Measurements from ENCODE around the gene PKDREJ.

Gene PKDREJ

DNA sequence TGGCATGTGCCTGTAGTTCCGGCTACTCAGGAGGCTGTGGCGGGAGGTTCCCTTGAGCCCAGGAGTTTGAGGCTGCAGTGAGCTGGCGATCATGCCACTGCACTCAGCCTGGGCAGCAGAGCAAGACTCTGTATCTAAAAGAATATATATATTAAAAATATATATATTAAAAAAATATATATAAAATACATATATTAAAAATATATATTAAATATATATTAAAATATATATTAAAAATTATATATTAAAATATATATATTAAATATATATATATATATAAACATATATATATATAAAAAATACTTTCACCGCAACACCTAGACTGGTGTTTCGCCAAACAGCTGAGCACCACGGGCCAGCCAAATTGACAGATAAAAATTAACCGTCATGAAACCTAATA is 13.4 kb upstream of the PKDREJ start:
- H3K4me3 ChIP-seq (ENCODE audit: low read depth, low read length), result no peak overlapping the region
- H3K4me1 ChIP-seq, result no peaks in the 10 kb centered on the region
- H3K36me3 ChIP-seq, result peaks cover 38% of the 10 kb centered on the region
- no peak for DNase-seq
- TF ChIP-seq, protein P1, sequence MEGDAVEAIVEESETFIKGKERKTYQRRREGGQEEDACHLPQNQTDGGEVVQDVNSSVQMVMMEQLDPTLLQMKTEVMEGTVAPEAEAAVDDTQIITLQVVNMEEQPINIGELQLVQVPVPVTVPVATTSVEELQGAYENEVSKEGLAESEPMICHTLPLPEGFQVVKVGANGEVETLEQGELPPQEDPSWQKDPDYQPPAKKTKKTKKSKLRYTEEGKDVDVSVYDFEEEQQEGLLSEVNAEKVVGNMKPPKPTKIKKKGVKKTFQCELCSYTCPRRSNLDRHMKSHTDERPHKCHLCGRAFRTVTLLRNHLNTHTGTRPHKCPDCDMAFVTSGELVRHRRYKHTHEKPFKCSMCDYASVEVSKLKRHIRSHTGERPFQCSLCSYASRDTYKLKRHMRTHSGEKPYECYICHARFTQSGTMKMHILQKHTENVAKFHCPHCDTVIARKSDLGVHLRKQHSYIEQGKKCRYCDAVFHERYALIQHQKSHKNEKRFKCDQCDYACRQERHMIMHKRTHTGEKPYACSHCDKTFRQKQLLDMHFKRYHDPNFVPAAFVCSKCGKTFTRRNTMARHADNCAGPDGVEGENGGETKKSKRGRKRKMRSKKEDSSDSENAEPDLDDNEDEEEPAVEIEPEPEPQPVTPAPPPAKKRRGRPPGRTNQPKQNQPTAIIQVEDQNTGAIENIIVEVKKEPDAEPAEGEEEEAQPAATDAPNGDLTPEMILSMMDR (IDR thresholded peaks at IDR 0.05; ENCODE audit: low read depth, low read length), result no peak
- no peaks in the 10 kb centered on the region for H3K9me3 ChIP-seq
- H3K27me3 ChIP-seq, result no peaks in the 10 kb centered on the region

DNA sequence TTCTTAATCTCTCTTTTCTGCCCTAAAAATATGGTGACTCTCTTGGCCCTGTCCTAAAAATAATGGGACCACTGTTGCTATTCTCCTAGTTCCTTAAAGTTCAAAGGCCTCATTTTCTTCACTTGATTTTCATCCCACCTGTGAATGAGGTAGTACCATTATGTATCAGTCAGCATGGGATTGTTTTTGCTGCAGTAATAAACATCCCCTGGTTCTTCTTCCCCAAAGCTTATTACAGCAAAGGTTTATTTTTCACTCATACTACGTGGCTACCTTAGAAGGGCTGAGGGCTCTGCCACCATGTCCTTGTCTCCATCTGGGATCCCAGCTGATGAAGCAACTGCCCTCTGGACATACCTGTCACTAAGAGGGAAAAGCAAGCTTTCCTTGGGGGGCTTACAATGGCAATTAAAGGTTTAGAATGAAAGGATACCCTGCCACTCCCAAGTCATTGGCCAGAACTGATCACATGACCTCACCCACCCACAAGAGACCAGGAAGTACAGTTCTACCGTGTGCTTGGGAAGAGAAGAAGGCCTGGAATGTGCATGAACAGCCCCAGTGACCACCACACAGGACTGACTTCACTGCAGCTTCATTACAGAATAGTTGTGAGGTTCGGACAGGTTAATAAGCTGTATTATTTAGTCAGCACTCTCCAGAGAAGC is 12.4 kb upstream of the PKDREJ start:
- DNase-seq, result no peak
- Histone ChIP-seq H3K9me3 (no peaks in the 10 kb centered on the region), H3K36me3 (peaks cover 33% of the 10 kb centered on the region)

DNA sequence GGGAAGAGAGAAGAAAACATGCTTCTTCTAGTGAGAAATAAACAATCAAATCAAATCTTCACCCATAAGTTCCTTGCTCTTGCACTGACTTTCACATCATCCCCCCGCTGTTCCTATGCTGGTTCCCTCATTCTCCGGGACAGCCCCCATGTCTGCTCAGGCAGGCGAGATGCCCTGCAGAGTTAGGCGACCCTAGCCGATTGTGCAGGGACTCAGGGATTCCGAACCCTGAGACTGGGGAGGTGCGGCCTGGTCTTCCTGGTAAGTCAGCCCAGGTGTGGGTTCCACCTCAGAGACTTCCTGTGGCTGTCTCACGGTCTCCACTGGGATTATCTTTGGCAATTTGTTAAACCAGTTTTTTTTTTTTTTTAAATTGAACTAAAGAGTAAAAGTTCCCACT is 11.2 kb upstream of the PKDREJ start:
- DNase-seq, result no peak
- Histone ChIP-seq H3K4me1 (no peaks in the 10 kb centered on the region), H3K27me3 (no peaks in the 10 kb centered on the region), H3K36me3 (peaks cover 22% of the 10 kb centered on the region), H3K9me3 (no peaks in the 10 kb centered on the region), H3K4me3 (ENCODE audit: low read depth, low read length) (no peak overlapping the region)
- TF ChIP-seq, protein P1 (IDR thresholded peaks at IDR 0.05; ENCODE audit: low read depth, low read length), result no peak

More for the DNA sequence above, 12.4 kb upstream of the PKDREJ start:
- TF ChIP-seq, protein P1 (IDR thresholded peaks at IDR 0.05; ENCODE audit: low read depth, low read length), result no peak
- Histone ChIP-seq H3K4me3 (ENCODE audit: low read depth, low read length) (no peak overlapping the region), H3K4me1 (no peaks in the 10 kb centered on the region), H3K27me3 (no peaks in the 10 kb centered on the region)

DNA sequence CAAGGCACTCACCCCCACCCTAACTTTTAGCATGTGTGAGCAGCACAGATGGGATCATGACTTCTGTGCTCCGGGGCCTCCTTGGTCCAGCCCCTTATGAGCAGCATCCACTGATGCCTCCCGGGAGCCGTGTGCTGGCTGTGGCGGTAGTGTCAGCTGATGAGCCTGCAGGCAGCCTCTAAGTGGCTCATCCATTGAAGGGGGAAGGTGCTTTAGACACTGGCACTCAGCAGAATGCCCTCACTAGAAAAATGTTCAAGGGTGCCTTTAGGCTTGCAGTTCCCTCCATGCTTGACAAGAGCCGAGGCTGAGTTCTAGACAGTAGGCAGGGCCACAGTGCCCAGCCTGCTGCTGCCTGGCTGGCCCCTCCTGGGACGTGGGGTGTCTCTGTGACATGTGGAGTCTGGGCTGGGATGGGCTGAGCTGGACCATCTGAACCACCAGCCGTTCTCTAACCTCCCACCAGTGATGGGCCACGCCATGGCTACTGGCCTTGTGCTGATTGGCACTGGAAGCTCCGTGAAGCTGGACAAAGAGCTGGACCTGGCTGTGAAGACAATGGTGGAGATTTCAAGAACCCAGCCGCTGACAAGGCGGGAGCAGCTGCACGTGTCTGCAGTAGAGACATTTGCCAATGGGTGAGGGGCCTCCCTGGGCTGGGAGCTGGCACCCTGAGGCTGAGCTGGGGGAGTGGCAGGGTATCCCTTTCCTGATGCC is 10.4 kb upstream of the PKDREJ start:
- Histone ChIP-seq H3K9me3 (no peaks in the 10 kb centered on the region), H3K36me3 (peaks cover 19% of the 10 kb centered on the region), H3K4me3 (ENCODE audit: low read depth, low read length) (no peak overlapping the region), H3K27me3 (no peaks in the 10 kb centered on the region), H3K4me1 (no peaks in the 10 kb centered on the region)
- TF ChIP-seq, protein P1 (IDR thresholded peaks at IDR 0.05; ENCODE audit: low read depth, low read length), result no peak
- no peak for DNase-seq

DNA sequence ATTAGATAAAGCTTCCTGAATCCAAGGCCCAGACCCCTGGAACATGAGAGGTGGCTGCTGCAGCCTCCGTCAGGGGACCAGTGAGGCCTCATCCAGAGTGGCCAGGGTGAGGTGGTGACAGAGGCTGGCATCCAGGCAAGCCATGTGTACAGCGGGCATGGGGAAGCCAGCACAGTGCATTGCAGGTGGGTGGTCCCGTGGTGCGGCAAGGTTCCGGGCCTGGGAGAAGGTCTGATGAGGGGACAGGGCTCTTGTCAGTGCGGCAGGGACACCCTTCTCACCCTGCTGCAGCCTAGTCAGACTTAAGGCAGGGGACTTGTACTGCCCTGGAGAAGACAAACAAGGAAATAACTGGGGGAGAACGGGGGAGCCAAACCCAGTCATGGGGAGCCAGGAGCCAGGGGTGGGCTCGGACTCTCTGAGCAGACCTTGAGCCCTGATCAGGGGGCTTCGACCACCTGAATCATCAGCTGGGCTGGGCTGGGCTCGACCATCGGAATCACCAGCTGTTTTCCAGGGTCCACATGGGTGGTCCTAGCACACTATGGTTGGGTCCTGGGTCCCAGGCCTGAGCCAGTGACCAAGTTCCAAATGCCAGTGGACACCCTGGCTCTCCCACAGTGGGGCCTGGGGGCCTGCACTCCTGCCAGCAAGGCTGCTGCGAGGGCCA is 9.8 kb upstream of the PKDREJ start:
- H3K36me3 ChIP-seq, result peaks cover 22% of the 10 kb centered on the region

More for the DNA sequence above, 9.8 kb upstream of the PKDREJ start:
- H3K9me3 ChIP-seq, result no peaks in the 10 kb centered on the region
- no peak overlapping the region for H3K4me3 ChIP-seq (ENCODE audit: low read depth, low read length)
- TF ChIP-seq, protein P1 (IDR thresholded peaks at IDR 0.05; ENCODE audit: low read depth, low read length), result no peak
- H3K4me1 ChIP-seq, result no peaks in the 10 kb centered on the region
- no peak for DNase-seq
- H3K27me3 ChIP-seq, result no peaks in the 10 kb centered on the region
